NB4 (cell line): ENCODE results near the gene ATG16L1.

Source experiments
- DNase-seq: peaks from one replicate; pipeline ENCODE4 v3.0.0; 2010; ENCODE audit warnings: low read depth
- H3K4me3 ChIP-seq: one replicate; pipeline ENCODE4 v1.5.1; 2011; ENCODE audit warnings: mild to moderate bottlenecking, low read depth, low read length, moderate library complexity
- CTCF ChIP-seq: IDR thresholded peaks from one replicate; pipeline ENCODE4 v1.5.1; 2012; ENCODE audit warnings: low read depth, low read length
- MAX ChIP-seq: IDR thresholded peaks from 2 replicates; pipeline ENCODE4 v1.6.1; 2011; ENCODE audit warnings: low read depth, low read length
- MYC ChIP-seq: IDR thresholded peaks from 2 replicates; pipeline ENCODE4 v1.6.1; 2011; ENCODE audit warnings: low read depth, low read length
- POLR2A ChIP-seq: IDR thresholded peaks from 2 replicates; pipeline ENCODE4 v1.6.1; 2011; ENCODE audit warnings: mild to moderate bottlenecking; ENCODE audit not compliant: insufficient read length; ENCODE audit errors: extremely low read depth

ATG16L1 gene

GRCh38 chr2:233301248-233301647 is 49.8 kb downstream of the ATG16L1 start:
- no peak for DNase-seq
- no peak for TF ChIP-seq MAX
- TF ChIP-seq MYC, result no peak
- no peak for TF ChIP-seq CTCF
- no peak for TF ChIP-seq POLR2A

GRCh38 chr2:233301811-233302210 is 50.3 kb downstream of the ATG16L1 start:
- no peak for DNase-seq
- no peak for TF ChIP-seq POLR2A
- TF ChIP-seq MAX, result no peak
- TF ChIP-seq MYC, result no peak
- no peak for TF ChIP-seq CTCF
- no peak overlapping the region for H3K4me3 ChIP-seq

More at GRCh38 chr2:233301248-233301647, 49.8 kb downstream of the ATG16L1 start:
- H3K4me3 ChIP-seq, result no peak overlapping the region

GRCh38 chr2:233303252-233303651 is 51.8 kb downstream of the ATG16L1 start:
- no peak for TF ChIP-seq MAX
- no peak for TF ChIP-seq CTCF
- no peak for TF ChIP-seq MYC
- no peak for TF ChIP-seq POLR2A

GRCh38 chr2:233307565-233307964 is 56.1 kb downstream of the ATG16L1 start, which contains the start of gene SAG:
Gene SAG (plus strand): TSS chr2:233307816. CDS start chr2:233309190, 1,374 bp downstream.
- TF ChIP-seq CTCF, result no peak
- TF ChIP-seq MAX, result no peak
- no peak for TF ChIP-seq POLR2A
- no peak for TF ChIP-seq MYC
- DNase-seq, result no peak

More at GRCh38 chr2:233303252-233303651, 51.8 kb downstream of the ATG16L1 start:
- H3K4me3 ChIP-seq, result no peak overlapping the region
- DNase-seq, result no peak

GRCh38 chr2:233311241-233311926 is 59.9 kb downstream of the ATG16L1 start:
- DNase-seq, result no peak
- H3K4me3 ChIP-seq, result no peak overlapping the region
- TF ChIP-seq MYC (no peak), MAX (no peak), POLR2A (no peak), CTCF (no peak)

More at GRCh38 chr2:233307565-233307964, 56.1 kb downstream of the ATG16L1 start, which contains the start of gene SAG:
- no peak within 1 kb of the TSS for H3K4me3 ChIP-seq
